WTC11 (cell line): ENCODE data around the gene SMIM41. TPM values are rescaled to one million over a fixed set of nuclear protein-coding genes. Genes with fewer than 3 reads are reported as not detected.

Experiments used
- total RNA-seq: library from RNA; stranded (reverse); gene quantifications from 3 replicates; pipeline ENCODE4 v1.2.3, GENCODE V29; 2021
- TF ChIP-seq, protein P1 (sequence below): sonication (generic); formaldehyde crosslinking; IDR thresholded peaks from 2 replicates; pipeline ENCODE4 v1.8.0; 2023; ENCODE audit warnings: missing genetic modification reagents, mild to moderate bottlenecking, borderline replicate concordance

SMIM41 gene
- total RNA-seq, 1 experiment from 2014 or later, result not detected

DNA sequence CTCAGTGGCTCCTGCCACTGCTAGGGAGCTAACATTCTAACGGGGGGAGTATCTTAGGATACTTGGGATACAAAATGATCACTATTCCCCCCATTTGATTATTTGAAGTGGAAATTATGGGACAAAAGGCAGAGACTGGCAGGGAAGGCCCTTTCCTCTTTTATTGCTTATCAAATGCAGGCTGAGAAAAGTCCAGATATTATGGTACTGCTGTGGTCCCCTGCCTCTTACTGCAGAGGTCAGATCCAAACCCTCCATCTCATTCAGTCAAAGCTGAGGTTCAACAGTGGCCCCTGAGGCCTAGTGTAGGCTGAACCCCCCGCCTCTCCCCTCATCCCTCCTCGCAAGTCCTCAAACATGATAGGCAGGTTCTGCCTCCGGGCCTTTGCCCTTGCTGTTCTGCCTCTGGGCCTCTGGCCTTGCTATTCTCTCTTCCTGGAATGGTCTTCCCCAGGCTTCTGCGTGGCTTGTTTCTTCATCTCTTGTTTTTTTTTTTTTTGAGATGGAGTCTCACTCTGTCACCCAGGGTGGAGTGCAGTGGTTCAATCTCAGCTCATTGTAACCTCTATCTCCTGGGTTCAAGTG lies 78.2 kb downstream of the SMIM41 start (continued):
- TF ChIP-seq, protein P1, sequence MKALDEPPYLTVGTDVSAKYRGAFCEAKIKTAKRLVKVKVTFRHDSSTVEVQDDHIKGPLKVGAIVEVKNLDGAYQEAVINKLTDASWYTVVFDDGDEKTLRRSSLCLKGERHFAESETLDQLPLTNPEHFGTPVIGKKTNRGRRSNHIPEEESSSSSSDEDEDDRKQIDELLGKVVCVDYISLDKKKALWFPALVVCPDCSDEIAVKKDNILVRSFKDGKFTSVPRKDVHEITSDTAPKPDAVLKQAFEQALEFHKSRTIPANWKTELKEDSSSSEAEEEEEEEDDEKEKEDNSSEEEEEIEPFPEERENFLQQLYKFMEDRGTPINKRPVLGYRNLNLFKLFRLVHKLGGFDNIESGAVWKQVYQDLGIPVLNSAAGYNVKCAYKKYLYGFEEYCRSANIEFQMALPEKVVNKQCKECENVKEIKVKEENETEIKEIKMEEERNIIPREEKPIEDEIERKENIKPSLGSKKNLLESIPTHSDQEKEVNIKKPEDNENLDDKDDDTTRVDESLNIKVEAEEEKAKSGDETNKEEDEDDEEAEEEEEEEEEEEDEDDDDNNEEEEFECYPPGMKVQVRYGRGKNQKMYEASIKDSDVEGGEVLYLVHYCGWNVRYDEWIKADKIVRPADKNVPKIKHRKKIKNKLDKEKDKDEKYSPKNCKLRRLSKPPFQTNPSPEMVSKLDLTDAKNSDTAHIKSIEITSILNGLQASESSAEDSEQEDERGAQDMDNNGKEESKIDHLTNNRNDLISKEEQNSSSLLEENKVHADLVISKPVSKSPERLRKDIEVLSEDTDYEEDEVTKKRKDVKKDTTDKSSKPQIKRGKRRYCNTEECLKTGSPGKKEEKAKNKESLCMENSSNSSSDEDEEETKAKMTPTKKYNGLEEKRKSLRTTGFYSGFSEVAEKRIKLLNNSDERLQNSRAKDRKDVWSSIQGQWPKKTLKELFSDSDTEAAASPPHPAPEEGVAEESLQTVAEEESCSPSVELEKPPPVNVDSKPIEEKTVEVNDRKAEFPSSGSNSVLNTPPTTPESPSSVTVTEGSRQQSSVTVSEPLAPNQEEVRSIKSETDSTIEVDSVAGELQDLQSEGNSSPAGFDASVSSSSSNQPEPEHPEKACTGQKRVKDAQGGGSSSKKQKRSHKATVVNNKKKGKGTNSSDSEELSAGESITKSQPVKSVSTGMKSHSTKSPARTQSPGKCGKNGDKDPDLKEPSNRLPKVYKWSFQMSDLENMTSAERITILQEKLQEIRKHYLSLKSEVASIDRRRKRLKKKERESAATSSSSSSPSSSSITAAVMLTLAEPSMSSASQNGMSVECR (CRISPR knock-in tag), result no peak

Other genes starting within 250 kb of the SMIM41 start
- 9.9 to 10.3 TPM (median 10.0 TPM) in 3 replicates for gene FIGNL2, start 231.0 kb upstream of the SMIM41 start, total RNA-seq
- gene ANKRD33, start 191.6 kb upstream of the SMIM41 start, total RNA-seq, result 1.7 to 2.3 TPM (median 2.0 TPM) in 3 replicates
- gene ACVRL1, start 172.2 kb upstream of the SMIM41 start, total RNA-seq, result 0.64 to 1.5 TPM (median 0.98 TPM) in 3 replicates
- 20.9 to 24.1 TPM (median 22.3 TPM) in 3 replicates for gene ACVR1B, start 128.0 kb upstream of the SMIM41 start, total RNA-seq
- gene TAMALIN, start 72.8 kb upstream of the SMIM41 start, total RNA-seq, result 5.5 to 7.1 TPM (median 6.1 TPM) in 3 replicates
- 19.2 to 26.9 TPM (median 22.0 TPM) in 3 replicates for gene NR4A1, start 28.3 kb upstream of the SMIM41 start, total RNA-seq
- 43.3 to 52.1 TPM (median 45.0 TPM) in 3 replicates for gene ATG101, start 9.7 kb upstream of the SMIM41 start, total RNA-seq
- 0.09 to 0.11 TPM (median 0.11 TPM) in 3 replicates for gene KRT80, start 112.3 kb downstream of the SMIM41 start, total RNA-seq
- 10.6 to 11.5 TPM (median 11.4 TPM) in 3 replicates for gene KRT7, start 153.5 kb downstream of the SMIM41 start, total RNA-seq
- gene KRT86, start 194.9 kb downstream of the SMIM41 start, total RNA-seq, result 0.11 to 0.18 TPM in 2 of 3 replicates, not detected in the other
- 0.21 to 0.70 TPM (median 0.34 TPM) in 3 replicates for gene KRT81, start 211.8 kb downstream of the SMIM41 start, total RNA-seq
- gene KRT83, start 241.7 kb downstream of the SMIM41 start, total RNA-seq, result not detected in 3 replicates